IMR-90 (cell line): ENCODE results near the gene RUNX2. TPM values are rescaled to one million over a fixed set of nuclear protein-coding genes. Genes with fewer than 3 reads are reported as not detected.

Experiments used
- BHLHE40 ChIP-seq: fragments of 150-350 bp; IDR thresholded peaks from 2 replicates; pipeline ENCODE4 v1.6.1; 2016; ENCODE audit warnings: mild to moderate bottlenecking, low read depth, low read length
- FOS ChIP-seq: fragments of 150-350 bp; IDR thresholded peaks from 2 replicates; pipeline ENCODE4 v1.6.1; 2016; ENCODE audit warnings: low read depth, low read length
- MAFK ChIP-seq: IDR thresholded peaks from 2 replicates; pipeline ENCODE4 v1.6.1; 2012; ENCODE audit warnings: low read depth, low read length, improper control_type of control experiment
- POLR2A ChIP-seq: IDR thresholded peaks from 2 replicates; pipeline ENCODE4 v1.6.1; 2012; ENCODE audit warnings: mild to moderate bottlenecking, low read depth, low read length
- RCOR1 ChIP-seq: IDR thresholded peaks from 2 replicates; pipeline ENCODE4 v1.6.1; 2012; ENCODE audit warnings: mild to moderate bottlenecking, low read length, improper control_type of control experiment; ENCODE audit not compliant: insufficient replicate concordance
- polyA plus RNA-seq, 3 experiments: library from polyadenylated mRNA; depleted of rRNA; stranded (reverse); fragments of >200 nt; gene quantifications; 2 replicates each; pipeline ENCODE4 v1.2.3, GENCODE V29; 2012; ENCODE audit warnings: low replicate concordance in 1 of 3
- total RNA-seq: library from RNA; depleted of rRNA; stranded (reverse); fragments of >200 nt; gene quantifications from 2 replicates; pipeline ENCODE4 v1.2.3, GENCODE V29; 2012
- TF ChIP-seq, protein P1 (sequence below): fragments of 150-350 bp; IDR thresholded peaks from 2 replicates; pipeline ENCODE4 v1.6.1; 2017; ENCODE audit warnings: mild to moderate bottlenecking, antibody characterized with exemption, low read length, low read depth

RUNX2 gene
- total and polyA plus RNA-seq, 2 of the 4 experiments (the other 2 are of a cell fraction) = 2.3 to 4.7 TPM

DNA sequence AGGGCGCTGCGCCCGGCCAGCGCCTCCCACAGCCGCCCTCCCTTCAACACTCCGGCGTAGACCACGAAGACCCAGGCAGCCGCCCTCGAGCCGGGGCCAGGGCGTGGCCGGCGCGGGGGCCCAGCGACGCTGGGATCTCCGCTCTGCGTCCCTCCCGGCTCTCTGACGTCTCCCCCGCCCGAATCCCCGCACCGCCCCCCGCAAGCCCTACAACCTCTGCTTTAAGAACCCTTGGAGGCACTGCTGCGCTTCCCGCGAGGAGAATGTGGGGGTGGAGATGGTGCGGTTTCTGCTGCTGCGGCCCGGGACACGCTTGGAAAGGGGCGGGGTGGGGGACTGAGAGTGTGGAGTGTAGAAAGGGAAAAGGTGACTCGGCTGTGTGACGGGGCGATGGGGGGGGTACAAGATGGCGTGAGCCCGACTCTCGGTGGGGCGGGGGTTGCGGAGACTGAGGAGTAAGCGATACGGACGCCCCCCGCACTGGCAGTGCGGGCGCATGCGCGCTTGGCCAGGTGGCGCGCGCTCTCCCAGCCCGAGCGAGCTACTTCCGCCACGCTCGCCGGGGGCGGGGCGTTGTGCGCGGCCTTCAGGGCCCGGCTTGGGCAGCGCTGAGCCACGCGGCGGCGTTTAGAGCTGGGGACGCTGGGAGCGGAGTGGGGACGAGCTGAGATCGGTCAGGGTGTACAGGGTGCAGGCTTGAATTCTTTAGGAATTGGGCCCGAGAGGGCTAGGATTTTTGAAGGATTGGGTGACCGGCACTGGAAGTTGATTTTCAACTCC lies 49.6 kb downstream of the RUNX2 start, which contains the start of gene SUPT3H (continued):
- TF ChIP-seq, protein P1, sequence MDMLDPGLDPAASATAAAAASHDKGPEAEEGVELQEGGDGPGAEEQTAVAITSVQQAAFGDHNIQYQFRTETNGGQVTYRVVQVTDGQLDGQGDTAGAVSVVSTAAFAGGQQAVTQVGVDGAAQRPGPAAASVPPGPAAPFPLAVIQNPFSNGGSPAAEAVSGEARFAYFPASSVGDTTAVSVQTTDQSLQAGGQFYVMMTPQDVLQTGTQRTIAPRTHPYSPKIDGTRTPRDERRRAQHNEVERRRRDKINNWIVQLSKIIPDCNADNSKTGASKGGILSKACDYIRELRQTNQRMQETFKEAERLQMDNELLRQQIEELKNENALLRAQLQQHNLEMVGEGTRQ = no peak; the same call in 1 of the 2 replicates
- TF ChIP-seq FOS = no peak
- peak; percentile 93 for TF ChIP-seq POLR2A
- TF ChIP-seq BHLHE40 = 0 out of 2 replicates have a peak, but pooled peaks have one; percentile 7
- TF ChIP-seq RCOR1 = no peak
- TF ChIP-seq MAFK = no peak
